ENCODE data around the gene TMEM168.
"Not testable (repeated sequence)": the region's sequence is repeated elsewhere in the genome, so short reads cannot be mapped to it uniquely, and the experiment has no call there.

Gene TMEM168

GRCh38 chr7:112789817-112790585, at the start of gene TMEM168:
Gene TMEM168, minus strand, starts transcription at chr7:112790393. Its CDS starts 5,568 bp downstream, at chr7:112784825.
- peak; percentile 34 for DNase-seq (ENCODE audit: low read depth)

GRCh38 chr7:112835928-112836327, 45.7 kb upstream of the TMEM168 start:
- DNase-seq (ENCODE audit: low read depth) = not testable (repeated sequence)

- DNase-seq (ENCODE audit: low read depth) = no peak
Observed at GRCh38 chr7:112833082-112833481, 42.9 kb upstream of the TMEM168 start.

GRCh38 chr7:112830769-112831168, 40.6 kb upstream of the TMEM168 start:
- DNase-seq (ENCODE audit: low read depth) = no peak

- DNase-seq (ENCODE audit: low read depth) = no peak
Observed at GRCh38 chr7:112828696-112829095, 38.5 kb upstream of the TMEM168 start.

GRCh38 chr7:112821345-112821744, 31.2 kb upstream of the TMEM168 start:
- DNase-seq (ENCODE audit: low read depth) = no peak

- DNase-seq (ENCODE audit: low read depth) = no peak
Observed at GRCh38 chr7:112819536-112819935, 29.3 kb upstream of the TMEM168 start.

- no peak for DNase-seq (ENCODE audit: low read depth)
Observed at GRCh38 chr7:112806156-112806555, 16.0 kb upstream of the TMEM168 start.

GRCh38 chr7:112802406-112802805, 12.2 kb upstream of the TMEM168 start:
- no peak for DNase-seq (ENCODE audit: low read depth)

- DNase-seq (ENCODE audit: low read depth) = no peak
Observed at GRCh38 chr7:112800486-112800885, 10.3 kb upstream of the TMEM168 start.

- DNase-seq (ENCODE audit: low read depth) = no peak
Observed at GRCh38 chr7:112799448-112800120, 9.4 kb upstream of the TMEM168 start.

GRCh38 chr7:112798274-112799159, 8.3 kb upstream of the TMEM168 start:
- no peak for DNase-seq (ENCODE audit: low read depth)

- DNase-seq (ENCODE audit: low read depth) = not testable (repeated sequence)
Observed at GRCh38 chr7:112796552-112796951, 6.4 kb upstream of the TMEM168 start.

GRCh38 chr7:112792441-112792840, 2.2 kb upstream of the TMEM168 start:
- no peak for DNase-seq (ENCODE audit: low read depth)

GRCh38 chr7:112791465-112792168, 1.4 kb upstream of the TMEM168 start:
- DNase-seq (ENCODE audit: low read depth) = no peak

- no peak for DNase-seq (ENCODE audit: low read depth)
Observed at GRCh38 chr7:112790586-112791003, 402 bp upstream of the TMEM168 start.

- no peak for DNase-seq (ENCODE audit: low read depth)
Observed at GRCh38 chr7:112789453-112789816, 758 bp downstream of the TMEM168 start.

GRCh38 chr7:112788778-112789343, 1.3 kb downstream of the TMEM168 start:
- DNase-seq (ENCODE audit: low read depth) = no peak

GRCh38 chr7:112784603-112785002, 5.6 kb downstream of the TMEM168 start:
- DNase-seq (ENCODE audit: low read depth) = no peak

GRCh38 chr7:112782498-112782897, 7.7 kb downstream of the TMEM168 start:
- no peak for DNase-seq (ENCODE audit: low read depth)

- DNase-seq (ENCODE audit: low read depth) = no peak
Observed at GRCh38 chr7:112781558-112781957, 8.6 kb downstream of the TMEM168 start.

GRCh38 chr7:112781110-112781509, 9.1 kb downstream of the TMEM168 start:
- DNase-seq (ENCODE audit: low read depth) = no peak
